Activated CD4-positive, alpha-beta memory T cell treated with anti-CD3 and anti-CD28 coated beads, Interleukin-2, amount 10 ng/mL, durations not matched to agents 7 days and 5 days (primary cell): ENCODE results near the gene B9D1. TPM values are rescaled to one million over a fixed set of nuclear protein-coding genes. Genes with fewer than 3 reads are reported as not detected.

Experiments
- CTCF ChIA-PET: fragments of 350-600 bp; sonication (Branson Sonifier 250); formaldehyde crosslinking; loops from one replicate; lab custom pipeline; 2021; ENCODE audit warnings: antibody characterized with exemption, inconsistent platforms; lab: Charles Lee
- POLR2A ChIA-PET: fragments of 350-600 bp; sonication (Branson Sonifier 250); formaldehyde crosslinking; loops from one replicate; lab custom pipeline; 2021; ENCODE audit warnings: antibody characterized with exemption; lab: Charles Lee
- DNase-seq: peaks from one replicate; pipeline ENCODE4 v3.0.0-alpha.2; 2020
- H3K27ac Mint-ChIP-seq: one replicate; pipeline ENCODE4 v1.8.0; 2021; ENCODE audit warnings: mild to moderate bottlenecking, mixed read lengths
- H3K27me3 Mint-ChIP-seq: one replicate; pipeline ENCODE4 v1.8.0; 2021; ENCODE audit warnings: mixed read lengths
- H3K36me3 Mint-ChIP-seq: one replicate; pipeline ENCODE4 v1.8.0; 2021; ENCODE audit warnings: low read depth, mixed read lengths
- H3K4me1 Mint-ChIP-seq: one replicate; pipeline ENCODE4 v1.8.0; 2021; ENCODE audit warnings: mixed read lengths
- H3K4me3 Mint-ChIP-seq: one replicate; pipeline ENCODE4 v1.8.0; 2021; ENCODE audit warnings: mild to moderate bottlenecking, mixed read lengths
- H3K9me3 Mint-ChIP-seq: one replicate; pipeline ENCODE4 v1.8.0; 2021; ENCODE audit warnings: mixed read lengths
- total RNA-seq, 2 experiments: library from RNA; stranded (reverse); gene quantifications; one replicate each; pipeline ENCODE4 v1.2.3, GENCODE V29; 2021

The B9D1 gene
- total RNA-seq, 2 experiments from 2014 or later: 2.7 to 3.1 TPM

DNA sequence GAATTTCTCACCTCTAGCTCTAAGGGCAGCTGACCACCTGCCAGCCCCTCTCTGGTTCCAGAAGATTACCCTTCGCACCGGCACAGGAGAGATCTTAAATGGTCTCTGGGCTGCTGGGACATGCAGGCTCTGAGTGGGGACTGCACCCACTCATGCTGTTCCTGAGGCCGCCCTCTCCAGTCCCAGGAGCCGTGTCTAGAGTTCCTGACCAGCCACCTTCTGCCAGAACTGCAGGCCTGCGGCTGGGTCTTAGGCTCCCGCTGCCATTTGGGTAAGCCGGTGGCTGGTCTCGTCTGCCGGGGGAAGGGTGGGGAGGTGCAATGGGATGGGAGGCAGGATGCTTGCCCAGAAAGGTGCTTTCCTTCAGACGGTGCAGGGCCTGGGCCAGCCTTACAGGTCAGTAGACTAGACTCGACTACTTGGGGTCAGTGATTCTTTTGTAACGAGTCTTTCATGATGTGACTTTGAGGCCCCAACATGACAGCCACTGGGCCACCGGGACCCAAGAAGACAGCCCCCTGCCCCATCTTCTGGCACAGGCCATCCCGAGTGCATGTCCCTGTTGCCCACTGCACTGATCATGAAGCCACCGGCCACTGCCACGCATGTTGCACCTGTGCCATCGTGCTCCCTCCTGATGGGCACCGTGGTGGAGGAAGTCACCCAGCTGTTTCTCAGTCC, 26.4 kb downstream of the B9D1 start:
- CTCF ChIA-PET: interaction anchor here (1.9 kb wide), 1 partner anchor 42 kb away, joined by 5 read pairs; the partner anchor contains the start of gene MAPK7
- POLR2A ChIA-PET: no interaction called here

DNA sequence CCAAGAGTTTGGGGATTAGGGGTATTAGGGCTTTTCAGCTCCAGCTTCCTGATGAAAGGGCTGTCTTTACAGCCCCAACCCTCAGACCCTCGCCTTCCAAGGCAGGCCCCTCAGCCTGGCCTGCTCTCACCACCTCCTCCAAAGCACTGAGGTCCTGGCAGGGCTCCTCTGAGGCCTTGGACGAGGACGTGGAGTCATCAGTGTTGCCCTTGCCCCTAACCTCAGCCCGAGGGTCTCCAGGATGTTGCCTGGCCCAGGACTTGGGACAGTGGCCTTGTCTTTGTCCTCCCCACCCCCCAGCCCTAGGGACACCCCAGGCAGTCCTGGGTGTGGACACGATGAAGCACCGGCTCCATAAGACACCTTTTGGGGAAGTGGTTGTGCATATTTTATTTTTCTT, 28.2 kb downstream of the B9D1 start:
- CTCF ChIA-PET: no interaction called here
- peaks cover 5% of the 10 kb centered on the region for H3K27me3 Mint-ChIP-seq
- H3K9me3 Mint-ChIP-seq: no peaks in the 10 kb centered on the region
- no peak overlapping the region for H3K27ac Mint-ChIP-seq
- no peak overlapping the region for H3K4me3 Mint-ChIP-seq
- POLR2A ChIA-PET: no interaction called here
- DNase-seq: no peak
- no peaks in the 10 kb centered on the region for H3K36me3 Mint-ChIP-seq
- peaks cover 3% of the 10 kb centered on the region for H3K4me1 Mint-ChIP-seq

More for the DNA sequence above, 26.4 kb downstream of the B9D1 start:
- no peak for DNase-seq
- peaks cover 9% of the 10 kb centered on the region for H3K27me3 Mint-ChIP-seq
- H3K4me3 Mint-ChIP-seq: no peak overlapping the region
- no peaks in the 10 kb centered on the region for H3K36me3 Mint-ChIP-seq
- no peaks in the 10 kb centered on the region for H3K9me3 Mint-ChIP-seq
- H3K27ac Mint-ChIP-seq: no peak overlapping the region
- H3K4me1 Mint-ChIP-seq: peaks cover 3% of the 10 kb centered on the region

DNA sequence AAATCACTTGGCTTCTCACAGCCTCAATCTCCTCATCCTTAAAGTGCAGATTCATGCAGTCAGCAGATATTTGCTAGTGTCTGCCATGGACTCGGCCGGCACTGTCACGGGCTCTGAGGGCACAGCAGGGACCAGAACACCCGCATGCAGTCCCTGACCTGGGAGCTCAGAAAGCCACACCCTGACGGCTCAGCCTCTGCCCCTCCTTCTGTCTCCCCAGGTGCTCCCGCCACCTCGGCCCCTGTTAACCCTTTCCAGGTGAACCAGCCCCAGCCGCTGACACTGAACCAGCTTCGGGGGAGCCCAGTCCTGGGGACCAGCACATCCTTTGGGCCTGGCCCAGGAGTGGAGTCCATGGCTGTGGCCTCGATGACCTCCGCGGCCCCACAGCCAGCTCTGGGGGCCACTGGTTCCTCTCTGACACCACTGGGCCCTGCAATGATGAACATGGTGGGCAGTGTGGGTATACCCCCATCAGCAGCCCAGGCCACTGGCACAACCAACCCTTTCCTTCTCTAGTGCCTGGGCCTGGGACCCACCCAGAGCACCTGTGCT, 28.7 kb downstream of the B9D1 start:
- H3K4me1 Mint-ChIP-seq: peaks cover 3% of the 10 kb centered on the region
- peaks cover 4% of the 10 kb centered on the region for H3K27me3 Mint-ChIP-seq
- ChIA-PET CTCF (interaction anchor here (1.1 kb wide), 1 partner anchor 28 kb away, joined by 3 read pairs; no protein-coding TSS in a partner anchor), POLR2A (no interaction called here)
- no peak overlapping the region for H3K4me3 Mint-ChIP-seq
- no peak overlapping the region for H3K27ac Mint-ChIP-seq
- no peak for DNase-seq
- no peaks in the 10 kb centered on the region for H3K36me3 Mint-ChIP-seq
- no peaks in the 10 kb centered on the region for H3K9me3 Mint-ChIP-seq

DNA sequence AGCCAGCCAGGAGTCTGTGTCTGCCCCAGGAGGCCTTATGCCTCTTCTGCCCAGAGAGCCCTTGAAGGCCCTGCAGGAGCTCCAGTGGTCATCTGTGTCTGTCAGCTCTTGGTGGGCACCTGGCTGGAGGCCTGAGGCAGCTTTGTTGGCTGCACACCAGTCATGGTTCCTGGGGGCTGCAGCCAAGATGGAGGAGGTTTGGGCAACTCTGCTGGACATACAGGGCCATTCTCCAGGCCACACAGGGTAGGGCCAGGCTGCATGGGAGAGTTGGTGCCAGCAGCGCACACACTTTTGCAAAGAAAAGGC, 29.4 kb downstream of the B9D1 start:
- DNase-seq: no peak
- Mint-ChIP-seq H3K9me3 (no peaks in the 10 kb centered on the region), H3K36me3 (no peaks in the 10 kb centered on the region), H3K4me3 (no peak overlapping the region), H3K27me3 (peaks cover 3% of the 10 kb centered on the region), H3K27ac (no peak overlapping the region), H3K4me1 (peaks cover 3% of the 10 kb centered on the region)
- ChIA-PET POLR2A (no interaction called here), CTCF (interaction anchor here (1.1 kb wide), 1 partner anchor 27 kb away, joined by 3 read pairs; no protein-coding TSS in a partner anchor)

DNA sequence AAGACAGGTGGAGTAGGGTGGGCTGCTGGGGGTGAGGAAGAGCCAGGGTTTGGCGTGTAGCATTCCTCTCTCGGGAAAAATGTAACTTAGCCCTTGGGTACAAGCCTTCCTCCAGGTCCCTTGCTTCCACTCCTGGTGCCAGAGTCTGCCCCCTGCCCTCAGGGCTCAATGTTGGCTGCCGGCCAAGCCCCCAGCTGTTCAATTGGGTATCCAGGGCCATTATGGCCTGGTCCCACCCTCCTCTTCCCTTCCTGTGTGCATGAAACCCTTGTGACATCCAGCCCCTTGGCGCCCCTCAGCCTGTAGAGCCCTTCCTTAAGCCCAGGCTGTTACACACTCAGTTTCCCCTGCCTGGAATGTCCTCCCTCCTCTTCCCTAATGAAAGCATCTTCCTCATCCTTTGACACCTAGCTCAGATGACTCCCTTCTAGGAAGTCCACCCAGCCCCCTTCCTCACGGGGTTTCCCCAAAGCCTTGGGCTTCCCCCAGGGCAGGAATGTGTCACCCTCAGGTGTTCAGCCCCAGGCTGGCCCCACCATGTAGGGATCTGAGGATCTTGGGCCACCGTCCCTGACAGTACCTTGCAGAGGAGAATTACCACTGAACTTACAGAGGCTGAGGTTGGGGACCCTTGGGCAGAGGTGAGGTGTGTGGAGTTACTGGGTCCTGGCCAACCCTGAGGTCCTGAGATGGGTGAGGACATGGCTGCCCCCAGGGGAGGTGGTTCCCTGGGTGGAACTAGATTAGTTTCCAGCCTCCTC, 30.0 kb downstream of the B9D1 start:
- Mint-ChIP-seq H3K27ac (no peak overlapping the region), H3K27me3 (peaks cover 5% of the 10 kb centered on the region), H3K9me3 (no peaks in the 10 kb centered on the region), H3K4me1 (peaks cover 3% of the 10 kb centered on the region), H3K4me3 (no peak overlapping the region), H3K36me3 (no peaks in the 10 kb centered on the region)
- ChIA-PET CTCF (interaction anchor here (1.1 kb wide), 1 partner anchor 27 kb away, joined by 3 read pairs; no protein-coding TSS in a partner anchor), POLR2A (no interaction called here)
- DNase-seq: no peak

DNA sequence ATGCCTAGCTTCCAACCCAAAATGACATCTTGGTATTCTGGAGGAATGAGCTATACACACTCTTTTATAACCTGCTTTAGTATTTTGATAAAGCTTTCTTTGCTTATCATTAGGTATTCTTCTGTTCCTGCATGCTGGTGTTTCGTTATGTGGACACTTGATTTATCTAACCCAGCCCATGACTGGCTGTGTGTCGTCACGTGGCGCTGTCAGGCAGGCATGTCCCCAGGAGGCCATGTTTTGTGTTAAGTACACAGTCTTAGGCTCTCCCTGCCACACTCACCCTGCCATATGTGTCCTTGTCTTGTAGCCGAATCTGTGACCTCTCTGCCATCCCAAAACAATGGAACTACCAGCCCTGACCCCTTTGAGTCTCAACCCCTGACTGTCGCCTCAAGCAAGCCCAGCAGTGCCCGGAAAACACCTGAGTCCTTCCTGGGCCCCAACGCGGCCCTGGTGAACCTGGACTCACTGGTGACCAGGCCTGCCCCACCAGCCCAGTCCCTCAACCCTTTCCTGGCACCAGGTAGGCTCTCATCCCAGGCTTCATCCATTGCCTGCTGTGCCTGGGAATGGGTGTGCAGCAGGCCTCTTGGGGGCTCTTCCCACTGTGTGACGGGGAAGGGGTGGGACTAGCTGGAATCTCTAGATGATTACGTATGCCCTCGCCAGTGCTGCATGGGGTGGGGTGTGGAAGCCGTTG, 30.8 kb downstream of the B9D1 start:
- no peak for DNase-seq
- H3K4me1 Mint-ChIP-seq: peaks cover 3% of the 10 kb centered on the region
- peaks cover 2% of the 10 kb centered on the region for H3K27me3 Mint-ChIP-seq
- POLR2A ChIA-PET: no interaction called here
- no peak overlapping the region for H3K27ac Mint-ChIP-seq
- H3K9me3 Mint-ChIP-seq: no peaks in the 10 kb centered on the region
- no peak overlapping the region for H3K4me3 Mint-ChIP-seq
- CTCF ChIA-PET: no interaction called here
- no peaks in the 10 kb centered on the region for H3K36me3 Mint-ChIP-seq

DNA sequence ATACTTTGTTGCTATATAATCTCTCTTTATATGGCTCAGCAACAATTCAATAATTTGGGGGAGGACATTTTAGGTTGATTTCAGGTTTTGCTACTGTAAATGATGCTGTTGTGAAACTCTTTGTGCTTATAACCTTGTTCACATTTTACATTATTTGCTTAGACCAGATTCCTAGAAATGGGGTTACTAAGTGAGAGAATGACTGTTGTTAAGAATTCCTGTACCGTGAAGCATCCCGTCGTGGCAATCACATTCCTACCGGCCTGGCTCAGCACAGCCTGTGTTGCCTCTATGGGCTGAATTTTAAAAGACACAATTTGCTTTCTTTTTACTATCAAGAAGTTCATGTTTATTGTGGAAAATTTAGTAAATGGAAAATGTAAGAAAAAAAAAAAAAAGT, 31.4 kb downstream of the B9D1 start:
- no peaks in the 10 kb centered on the region for H3K9me3 Mint-ChIP-seq
- H3K4me1 Mint-ChIP-seq: peaks cover 3% of the 10 kb centered on the region
- no peak for DNase-seq
- ChIA-PET CTCF (no interaction called here), POLR2A (no interaction called here)
- no peak overlapping the region for H3K4me3 Mint-ChIP-seq
- H3K27ac Mint-ChIP-seq: no peak overlapping the region
- H3K36me3 Mint-ChIP-seq: no peaks in the 10 kb centered on the region
- H3K27me3 Mint-ChIP-seq: peaks cover 2% of the 10 kb centered on the region

DNA sequence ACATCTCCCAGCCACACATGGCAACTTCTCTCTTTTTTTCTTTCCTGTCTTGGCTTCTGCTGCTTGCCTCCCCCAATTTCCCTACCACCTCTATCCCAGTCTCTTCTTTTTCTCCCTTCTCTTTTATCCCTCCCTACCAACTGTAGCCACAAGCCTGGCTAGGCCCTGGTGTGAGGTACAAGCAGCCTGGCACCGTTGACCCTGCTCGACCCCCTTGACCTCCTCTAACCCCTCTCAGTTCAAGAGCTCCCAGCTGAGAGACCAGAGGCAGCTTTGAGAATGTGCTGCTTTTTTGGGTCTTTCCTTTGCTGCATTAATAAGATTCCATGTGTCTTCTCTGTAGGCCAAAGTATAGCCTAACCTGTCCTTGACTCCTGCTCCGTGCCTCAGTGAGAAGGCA, 32.3 kb downstream of the B9D1 start:
- H3K9me3 Mint-ChIP-seq: peaks cover 3% of the 10 kb centered on the region
- no peak overlapping the region for H3K4me3 Mint-ChIP-seq
- DNase-seq: no peak
- peaks cover 2% of the 10 kb centered on the region for H3K27me3 Mint-ChIP-seq
- ChIA-PET CTCF (no interaction called here), POLR2A (no interaction called here)
- H3K36me3 Mint-ChIP-seq: peaks cover under 1% of the 10 kb centered on the region
- no peak overlapping the region for H3K27ac Mint-ChIP-seq
- H3K4me1 Mint-ChIP-seq: peaks cover 3% of the 10 kb centered on the region

DNA sequence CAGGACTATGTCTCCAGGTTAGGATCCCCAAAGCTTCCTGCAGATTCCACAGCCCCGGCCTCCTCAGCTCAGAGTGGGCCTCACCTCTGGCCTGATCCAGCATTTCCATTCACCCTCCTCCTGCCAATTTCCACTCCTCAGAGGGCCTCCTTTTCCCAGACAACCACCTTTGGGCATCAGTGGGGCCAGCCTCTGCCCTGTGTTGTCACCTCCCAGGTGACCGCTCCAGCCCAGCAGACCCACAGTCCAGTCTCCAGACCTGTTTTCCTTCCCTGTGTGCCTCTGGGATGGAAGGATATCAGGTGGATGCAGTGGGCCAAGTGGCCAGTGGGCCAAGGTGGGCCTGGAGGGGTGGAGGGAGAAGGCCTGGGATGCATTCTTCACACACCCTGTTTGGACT, 32.7 kb downstream of the B9D1 start:
- Mint-ChIP-seq H3K4me1 (peaks cover 3% of the 10 kb centered on the region), H3K9me3 (peaks cover 6% of the 10 kb centered on the region), H3K4me3 (no peak overlapping the region), H3K36me3 (peaks cover 3% of the 10 kb centered on the region), H3K27me3 (peaks cover 6% of the 10 kb centered on the region), H3K27ac (no peak overlapping the region)
- ChIA-PET POLR2A (interaction anchor here (0.9 kb wide), 1 partner anchor 173 kb away, joined by 3 read pairs; no protein-coding TSS in a partner anchor), CTCF (no interaction called here)
- DNase-seq: no peak

DNA sequence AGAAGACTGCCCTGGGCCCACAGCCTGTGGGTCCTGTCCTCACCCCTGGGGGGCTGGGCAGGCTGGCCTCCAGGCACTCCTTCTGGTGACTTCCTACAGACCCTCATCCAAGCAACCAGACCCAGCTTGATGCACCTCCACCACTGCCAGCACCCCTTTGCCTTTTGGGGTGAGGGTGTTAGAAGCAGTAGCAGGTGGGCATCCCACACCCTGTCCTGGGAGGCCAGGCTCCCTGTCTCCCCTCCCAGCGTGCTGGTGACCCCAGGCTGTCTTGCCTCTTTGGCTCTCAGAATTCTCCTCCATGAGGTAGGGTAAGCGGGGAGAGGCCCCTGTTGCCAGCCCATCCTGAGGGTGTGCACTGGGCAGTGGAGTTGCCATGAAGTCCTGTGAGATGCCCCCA, 33.4 kb downstream of the B9D1 start:
- H3K27me3 Mint-ChIP-seq: peaks cover 6% of the 10 kb centered on the region
- H3K27ac Mint-ChIP-seq: no peak overlapping the region
- H3K9me3 Mint-ChIP-seq: peaks cover 6% of the 10 kb centered on the region
- DNase-seq: no peak
- ChIA-PET CTCF (no interaction called here), POLR2A (interaction anchor here (0.9 kb wide), 1 partner anchor 173 kb away, joined by 3 read pairs; no protein-coding TSS in a partner anchor)
- H3K36me3 Mint-ChIP-seq: peaks cover 3% of the 10 kb centered on the region
- H3K4me1 Mint-ChIP-seq: peaks cover 3% of the 10 kb centered on the region
- H3K4me3 Mint-ChIP-seq: no peak overlapping the region

DNA sequence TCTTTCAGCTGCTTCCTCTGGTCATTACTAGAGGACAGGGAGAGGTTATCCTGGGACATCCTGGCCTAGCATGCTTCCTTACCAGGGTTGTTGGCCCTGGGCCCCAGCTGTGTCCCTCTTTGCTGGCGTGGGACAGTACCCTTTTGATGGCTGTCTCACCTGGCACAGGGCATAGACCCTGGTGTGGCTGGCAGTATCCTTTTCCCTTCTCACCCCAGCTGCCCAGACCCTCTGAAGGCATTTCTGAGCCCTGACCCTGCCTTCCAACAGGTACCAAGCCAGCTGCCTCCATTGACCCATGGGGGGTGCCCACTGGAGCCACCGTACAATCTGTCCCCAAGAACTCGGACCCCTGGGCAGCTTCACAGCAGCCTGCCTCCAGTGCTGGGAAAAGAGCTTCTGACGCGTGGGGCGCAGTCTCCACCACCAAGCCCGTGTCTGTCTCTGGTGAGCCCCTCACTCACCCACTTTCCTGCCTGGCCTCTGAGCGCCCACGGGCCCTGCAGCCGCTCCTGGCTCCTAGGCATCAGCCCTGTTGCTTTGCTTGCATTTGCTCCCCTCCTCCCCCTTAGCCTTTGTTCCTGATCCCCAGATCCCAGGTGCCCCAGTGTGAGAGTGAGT, 34.0 kb downstream of the B9D1 start:
- ChIA-PET POLR2A (no interaction called here), CTCF (no interaction called here)
- Mint-ChIP-seq H3K4me3 (no peak overlapping the region), H3K27me3 (peaks cover 8% of the 10 kb centered on the region), H3K36me3 (peaks cover 3% of the 10 kb centered on the region), H3K4me1 (peaks cover 3% of the 10 kb centered on the region), H3K27ac (no peak overlapping the region), H3K9me3 (peaks cover 6% of the 10 kb centered on the region)
- no peak for DNase-seq

DNA sequence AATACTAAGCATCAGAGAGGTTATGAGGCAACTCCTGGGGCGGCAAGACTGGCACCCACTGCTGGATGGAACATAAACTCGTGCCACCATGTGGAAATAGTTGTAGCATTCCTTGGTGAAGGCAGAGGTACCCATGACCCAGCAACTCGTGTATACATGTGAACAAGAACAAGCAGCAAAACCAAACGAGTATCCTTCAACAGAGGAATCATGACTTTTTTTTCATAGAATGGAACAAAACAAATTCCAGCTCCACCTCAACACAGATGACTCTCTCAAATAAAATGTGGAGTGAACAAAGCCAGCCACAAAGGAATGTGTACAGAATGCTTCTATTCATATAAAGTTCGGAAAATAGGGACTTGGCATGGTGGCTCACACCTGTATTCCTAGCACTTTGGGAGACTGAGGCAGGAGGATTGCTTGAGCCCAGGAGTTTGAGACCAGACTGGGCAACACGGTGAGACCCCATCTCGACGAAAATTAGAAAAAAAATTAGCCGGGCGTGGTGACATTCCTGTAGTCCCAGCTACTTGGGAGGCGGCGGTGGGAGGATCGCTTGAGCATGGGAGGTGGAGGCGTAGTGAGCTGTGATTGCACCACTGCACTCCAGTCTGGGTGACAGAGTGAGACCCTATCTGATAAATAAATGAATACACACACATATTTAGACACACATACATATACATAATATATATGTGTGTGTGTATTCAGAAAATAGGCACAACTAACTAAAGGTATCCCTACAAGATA, 35.3 kb downstream of the B9D1 start:
- peaks cover 13% of the 10 kb centered on the region for H3K27me3 Mint-ChIP-seq
- ChIA-PET CTCF (no interaction called here), POLR2A (no interaction called here)
- no peak overlapping the region for H3K27ac Mint-ChIP-seq
- no peak for DNase-seq
- H3K9me3 Mint-ChIP-seq: peaks cover 6% of the 10 kb centered on the region
- H3K4me1 Mint-ChIP-seq: no peaks in the 10 kb centered on the region
- H3K36me3 Mint-ChIP-seq: peaks cover 3% of the 10 kb centered on the region
- no peak overlapping the region for H3K4me3 Mint-ChIP-seq
